Mesendoderm (in vitro differentiated cells): ENCODE measurements around the gene STX8. TPM values are rescaled to one million over a fixed set of nuclear protein-coding genes. Genes with fewer than 3 reads are reported as not detected.

ENCODE experiments used
- DNase-seq: peaks from one replicate; pipeline ENCODE4 v3.0.0; 2013
- H2AK5ac ChIP-seq: 2 replicates; pipeline ENCODE4 v1.6.1; 2013; ENCODE audit warnings: low read length, inconsistent platforms
- H2BK120ac ChIP-seq: 2 replicates; pipeline ENCODE4 v1.6.1; 2013; ENCODE audit warnings: low read depth, mild to moderate bottlenecking, low read length, moderate library complexity, mixed read lengths
- H2BK15ac ChIP-seq: replicated peaks from 2 replicates; pipeline ENCODE4 v1.6.1; 2013; ENCODE audit warnings: low read depth, mild to moderate bottlenecking, moderate library complexity
- H2BK5ac ChIP-seq: 2 replicates; pipeline ENCODE4 v1.6.1; 2013; ENCODE audit warnings: low read length, inconsistent platforms
- H3K18ac ChIP-seq: 2 replicates; pipeline ENCODE4 v1.6.1; 2013; ENCODE audit warnings: mild to moderate bottlenecking, low read length, mixed read lengths
- H3K23ac ChIP-seq: one replicate; pipeline ENCODE4 v1.6.1; 2013; ENCODE audit warnings: low read length
- H3K27ac ChIP-seq: 2 replicates; pipeline ENCODE4 v1.5.1; 2013; ENCODE audit warnings: low read depth, mild to moderate bottlenecking, inconsistent platforms, low read length, moderate library complexity
- H3K27me3 ChIP-seq: 2 replicates; pipeline ENCODE4 v1.6.1; 2013; ENCODE audit warnings: low read length, control low read depth, mild to moderate bottlenecking, inconsistent platforms; ENCODE audit not compliant: insufficient read depth, poor library complexity
- H3K36me3 ChIP-seq: 2 replicates; pipeline ENCODE4 v1.6.1; 2013; ENCODE audit warnings: low read length, inconsistent platforms; ENCODE audit not compliant: control insufficient read depth, insufficient read depth
- H3K4ac ChIP-seq: one replicate; pipeline ENCODE4 v1.6.1; 2013; ENCODE audit warnings: low read depth, mild to moderate bottlenecking, low read length, moderate library complexity
- H3K4me1 ChIP-seq: 2 replicates; pipeline ENCODE4 v1.6.1; 2013; ENCODE audit warnings: low read depth, low read length, inconsistent platforms; ENCODE audit not compliant: control insufficient read depth
- H3K4me2 ChIP-seq: 2 replicates; pipeline ENCODE4 v1.6.1; 2013; ENCODE audit warnings: low read length
- H3K4me3 ChIP-seq: 2 replicates; pipeline ENCODE4 v1.5.1; 2013; ENCODE audit warnings: mild to moderate bottlenecking, low read length
- H3K56ac ChIP-seq: one replicate; pipeline ENCODE4 v1.6.1; 2013; ENCODE audit warnings: low read length
- H3K79me1 ChIP-seq: 2 replicates; pipeline ENCODE4 v1.6.1; 2013; ENCODE audit warnings: low read length, inconsistent platforms
- H3K79me2 ChIP-seq: 2 replicates; pipeline ENCODE4 v1.6.1; 2013; ENCODE audit warnings: mild to moderate bottlenecking, low read length; ENCODE audit not compliant: control insufficient read depth, insufficient read depth
- H3K9ac ChIP-seq: 2 replicates; pipeline ENCODE4 v1.6.1; 2013; ENCODE audit warnings: low read length, inconsistent platforms
- H4K5ac ChIP-seq: one replicate; pipeline ENCODE4 v1.6.1; 2013; ENCODE audit warnings: low read length
- H4K8ac ChIP-seq: one replicate; pipeline ENCODE4 v1.6.1; 2013; ENCODE audit warnings: low read depth, mild to moderate bottlenecking, control low read depth, low read length, moderate library complexity
- WGBS: extraction: QIAGEN DNeasy Blood & Tissue Kit; methylation state at CpG from one replicate; pipeline ENCODE4 v1.1.7; 2013; ENCODE audit warnings: low lambda C conversion rate, missing lambda C conversion rate; ENCODE audit not compliant: insufficient coverage; ENCODE audit errors: extremely low coverage; 5-methylcytosine and 5-hydroxymethylcytosine counted together
- small RNA-seq: library from polyadenylated mRNA; stranded (forward); fragments of <200 nt; extraction: miRNeasy Mini kit (QIAGEN cat#:217004); gene quantifications from one replicate; pipeline ENCODE3, GENCODE V24; 2013; ENCODE audit not compliant: insufficient read depth

STX8 gene

GRCh38 chr17:9203771-9204425, 371.7 kb downstream of the STX8 start:
- H3K79me2 ChIP-seq: no peaks in the 10 kb centered on the region
- H3K9ac ChIP-seq: no peak overlapping the region
- no peaks in the 10 kb centered on the region for H3K4me1 ChIP-seq
- H2BK15ac ChIP-seq: no peak overlapping the region
- H3K23ac ChIP-seq: no peak overlapping the region
- no peak overlapping the region for H3K18ac ChIP-seq
- no peak overlapping the region for H3K27ac ChIP-seq
- no peak overlapping the region for H4K5ac ChIP-seq
- H3K4me3 ChIP-seq: no peak overlapping the region
- no peak overlapping the region for H3K4ac ChIP-seq
- no CpG with 5 or more reads among the region's 3 CpGs for WGBS
- no peak overlapping the region for H2BK120ac ChIP-seq
- H3K79me1 ChIP-seq: no peaks in the 10 kb centered on the region
- no peaks in the 10 kb centered on the region for H3K36me3 ChIP-seq
- no peak overlapping the region for H2AK5ac ChIP-seq
- no peaks in the 10 kb centered on the region for H3K27me3 ChIP-seq
- no peak overlapping the region for H3K56ac ChIP-seq
- no peak overlapping the region for H3K4me2 ChIP-seq
- no peak overlapping the region for H4K8ac ChIP-seq
- H2BK5ac ChIP-seq: no peak overlapping the region
- no peak for DNase-seq

DNA sequence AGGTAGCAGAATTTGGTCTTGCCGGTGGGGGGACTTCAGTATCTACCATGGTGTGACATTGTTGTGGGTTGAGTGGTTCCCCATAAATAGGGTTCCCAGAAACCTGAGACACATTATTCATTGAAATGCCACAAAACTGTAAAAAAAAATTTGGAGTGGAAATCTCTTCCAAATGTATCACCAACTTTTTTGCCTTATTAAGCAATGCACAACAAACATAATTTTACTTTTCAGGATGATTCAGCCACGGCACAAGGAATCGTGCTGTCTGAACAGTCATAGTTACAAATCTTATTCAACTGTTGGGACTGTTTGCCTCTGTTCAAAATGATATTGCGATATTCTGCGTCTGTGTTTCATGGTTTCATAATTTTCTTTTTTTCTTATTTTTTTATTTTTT, 373.1 kb downstream of the STX8 start:
- no peak overlapping the region for H2BK5ac ChIP-seq

GRCh38 chr17:9200699-9201359, 374.8 kb downstream of the STX8 start:
- Histone ChIP-seq H3K18ac (no peak overlapping the region), H3K4ac (no peak overlapping the region), H3K27ac (no peak overlapping the region), H4K8ac (no peak overlapping the region), H2BK5ac (no peak overlapping the region), H3K4me3 (no peak overlapping the region), H3K9ac (no peak overlapping the region), H3K4me2 (no peak overlapping the region), H3K4me1 (peaks cover 10% of the 10 kb centered on the region), H3K79me2 (no peaks in the 10 kb centered on the region), H3K36me3 (no peaks in the 10 kb centered on the region), H2BK120ac (no peak overlapping the region), H3K79me1 (no peaks in the 10 kb centered on the region), H2AK5ac (no peak overlapping the region), H3K56ac (no peak overlapping the region), H4K5ac (no peak overlapping the region), H3K27me3 (no peaks in the 10 kb centered on the region), H2BK15ac (no peak overlapping the region), H3K23ac (no peak overlapping the region)
- DNase-seq: no peak
- WGBS: no CpG with 5 or more reads among the region's 5 CpGs

More for the DNA sequence above, 373.1 kb downstream of the STX8 start:
- no CpG with 5 or more reads among the region's 5 CpGs for WGBS
- no peaks in the 10 kb centered on the region for H3K79me2 ChIP-seq
- H2AK5ac ChIP-seq: no peak overlapping the region
- H3K27me3 ChIP-seq: no peaks in the 10 kb centered on the region
- no peak overlapping the region for H3K18ac ChIP-seq
- H3K4me2 ChIP-seq: no peak overlapping the region
- DNase-seq: no peak
- no peak overlapping the region for H3K4me3 ChIP-seq
- no peak overlapping the region for H4K8ac ChIP-seq
- no peak overlapping the region for H3K23ac ChIP-seq
- H3K79me1 ChIP-seq: no peaks in the 10 kb centered on the region
- no peak overlapping the region for H3K56ac ChIP-seq
- no peak overlapping the region for H3K4ac ChIP-seq
- H3K4me1 ChIP-seq: no peaks in the 10 kb centered on the region
- no peak overlapping the region for H2BK15ac ChIP-seq
- H4K5ac ChIP-seq: no peak overlapping the region
- H3K36me3 ChIP-seq: no peaks in the 10 kb centered on the region
- no peak overlapping the region for H2BK120ac ChIP-seq
- no peak overlapping the region for H3K27ac ChIP-seq
- H3K9ac ChIP-seq: no peak overlapping the region

Small RNA genes lying within 50 kb of the gene (small RNA-seq; reads per million reads assigned to genes)
- not detected for gene AC005695.3
